ENCODE results near the gene NAGK.
"Not testable (repeated sequence)": the region's sequence is repeated elsewhere in the genome, so short reads cannot be mapped to it uniquely, and the experiment has no call there.

Gene NAGK

DNA sequence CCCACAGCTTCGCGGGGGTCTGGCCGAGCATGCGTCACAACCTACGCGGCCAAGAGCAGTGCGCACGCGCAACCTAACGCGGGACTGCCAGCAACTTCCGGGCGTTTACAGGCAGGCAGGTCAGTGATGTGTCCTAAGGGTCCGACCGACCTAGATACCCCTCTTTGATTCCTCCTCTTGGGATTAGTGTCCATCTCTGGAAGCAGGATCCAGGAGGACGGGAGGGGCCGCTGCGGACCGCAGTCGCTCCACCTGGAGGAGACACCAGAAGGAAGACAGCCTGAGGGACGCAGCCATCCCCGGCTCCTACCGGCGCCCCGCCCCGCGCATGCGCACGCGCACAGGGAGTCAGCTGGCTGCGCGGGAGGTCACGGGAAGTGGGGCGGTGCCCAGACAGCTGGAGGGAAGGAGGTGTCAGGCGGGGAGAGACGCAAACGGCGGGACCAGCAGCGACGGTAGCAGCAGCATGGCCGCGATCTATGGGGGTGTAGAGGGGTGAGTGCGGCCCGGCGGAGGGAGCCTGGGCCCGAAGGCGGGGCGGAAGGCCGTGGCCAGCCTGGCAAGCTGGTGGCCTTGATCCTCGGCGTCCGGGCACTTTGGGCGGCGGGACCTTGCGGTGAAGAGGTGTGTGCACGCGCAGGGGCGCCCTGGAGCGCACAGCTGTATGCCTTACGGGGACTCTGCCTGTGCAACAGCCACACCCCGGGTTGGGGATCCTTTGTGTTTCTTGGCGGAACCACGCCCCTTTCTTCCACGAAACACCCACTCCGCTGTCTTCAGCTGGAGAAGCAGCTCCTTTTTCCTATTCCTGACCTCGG lies at the start of gene NAGK:
Gene NAGK (plus strand): TSS at position 431 of the 818 bp plus-strand sequence. CDS start 36 bp downstream, at position 467.
- peak; percentile 97 for DNase-seq

DNA sequence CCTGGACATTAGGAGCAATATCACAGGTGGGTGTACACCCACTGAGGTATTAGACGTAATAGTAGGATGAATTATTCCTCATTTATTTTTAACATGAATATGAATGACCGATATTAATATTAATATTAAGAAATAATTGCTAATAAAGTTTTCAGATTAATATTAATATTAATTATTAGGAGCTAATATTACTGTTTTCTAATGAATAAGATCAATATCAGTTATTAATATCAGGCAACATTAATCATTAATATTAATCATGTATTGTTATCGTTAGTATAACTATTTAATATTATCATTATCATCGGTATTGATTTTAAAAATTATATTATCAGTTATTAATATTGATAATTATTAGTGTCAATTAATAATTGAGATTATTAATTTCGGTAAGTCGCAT lies 48.5 kb upstream of the NAGK start:
- not testable (repeated sequence) for DNase-seq

- not testable (repeated sequence) for DNase-seq
Observed at GRCh38 chr2:71021394-71021793, 47.1 kb upstream of the NAGK start.

DNA sequence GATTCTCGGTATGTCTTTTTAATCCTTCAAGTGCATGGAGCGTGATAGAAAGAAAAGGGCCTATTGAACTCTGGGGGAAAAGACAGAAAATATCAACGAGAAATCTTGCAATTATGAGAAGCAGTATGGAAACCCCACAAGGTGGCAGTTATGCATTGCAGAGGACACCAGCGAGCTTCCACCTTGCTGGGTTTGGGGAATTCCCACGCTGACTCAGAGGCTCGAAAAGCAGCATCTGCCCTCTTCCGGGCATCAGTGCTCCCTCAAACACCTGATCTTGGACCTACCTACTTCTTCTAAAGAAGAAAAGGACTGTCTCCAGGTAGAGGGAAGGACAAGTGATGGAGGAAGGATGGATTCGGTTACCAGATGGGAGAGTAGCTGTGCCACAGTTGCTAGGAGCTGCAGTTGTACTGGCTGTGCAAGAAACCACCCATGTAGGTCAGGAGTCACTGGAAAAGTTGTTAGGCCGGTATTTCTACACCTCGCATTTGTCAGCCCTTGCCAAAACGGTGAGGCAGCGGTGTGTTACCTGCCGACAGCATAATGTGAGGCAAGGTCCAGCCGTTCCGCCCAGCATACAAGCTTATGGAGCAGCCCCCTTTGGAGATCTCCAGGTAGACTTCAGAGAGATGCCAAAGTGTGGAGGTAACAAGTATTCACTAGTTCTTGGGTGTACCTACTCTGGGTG lies 44.8 kb upstream of the NAGK start:
- DNase-seq = peak; percentile 69

GRCh38 chr2:71036296-71036695 lies 32.2 kb upstream of the NAGK start:
- DNase-seq = not testable (repeated sequence)

GRCh38 chr2:71042287-71042686 lies 26.2 kb upstream of the NAGK start:
- DNase-seq = no peak

DNA sequence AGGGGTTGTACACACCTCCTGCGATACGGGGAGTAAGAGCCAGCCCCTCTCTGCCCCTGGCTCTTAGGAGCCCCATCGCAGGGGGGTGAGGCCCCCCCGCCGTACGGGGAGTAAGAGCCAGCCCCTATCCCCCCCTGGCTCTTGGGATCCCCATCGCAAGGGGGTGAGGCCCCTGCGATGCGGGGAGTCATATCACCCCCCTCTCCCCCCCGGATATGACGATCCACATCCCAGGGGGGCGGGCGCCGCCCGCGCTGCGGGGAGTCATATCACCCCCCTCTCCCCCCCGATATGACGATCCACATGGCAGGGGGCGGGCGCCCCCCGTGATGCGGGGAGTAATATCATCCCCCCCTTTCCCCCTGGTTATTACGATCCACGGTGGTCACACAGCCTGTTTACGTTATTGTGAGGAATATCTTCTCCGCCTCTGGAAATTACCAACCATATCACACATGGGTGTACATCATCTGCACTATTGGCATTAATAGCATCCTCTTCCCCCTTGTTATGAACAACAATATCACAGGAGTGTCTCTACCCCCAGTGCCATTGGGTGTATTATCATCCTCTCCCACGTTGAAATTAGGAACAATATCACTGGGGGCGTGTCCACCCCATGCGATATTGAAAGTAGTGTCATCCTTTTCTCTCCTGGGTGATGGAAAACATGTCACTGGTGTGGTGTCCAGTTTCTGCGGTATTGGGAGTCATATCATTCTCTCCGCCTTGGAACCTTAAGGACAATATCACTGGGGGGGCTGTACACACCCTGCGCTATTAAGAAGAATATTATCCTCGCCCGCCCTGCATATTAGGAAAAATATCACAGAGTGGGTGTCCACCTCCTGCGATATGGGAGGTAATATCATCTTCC lies 24.7 kb upstream of the NAGK start:
- no peak for DNase-seq

DNA sequence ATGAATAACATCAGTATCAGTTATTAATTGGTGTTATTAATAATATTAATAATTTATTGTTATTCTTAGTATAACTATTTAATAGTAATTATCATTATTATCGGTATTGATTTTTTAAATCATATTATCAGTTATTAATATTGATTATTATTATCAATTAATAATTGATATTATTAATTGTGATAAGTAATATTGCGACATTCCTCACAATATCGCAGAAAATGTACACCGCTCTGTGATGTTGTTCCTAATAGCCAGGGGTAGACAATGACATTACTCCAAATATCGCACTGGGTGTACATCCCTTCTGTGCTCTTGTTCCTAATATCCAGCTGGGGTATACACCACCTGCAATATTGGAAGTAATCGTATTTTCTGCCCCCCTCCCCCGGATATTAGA lies 23.3 kb upstream of the NAGK start:
- no peak for DNase-seq

GRCh38 chr2:71045865-71046548 lies 22.4 kb upstream of the NAGK start:
- DNase-seq = no peak

DNA sequence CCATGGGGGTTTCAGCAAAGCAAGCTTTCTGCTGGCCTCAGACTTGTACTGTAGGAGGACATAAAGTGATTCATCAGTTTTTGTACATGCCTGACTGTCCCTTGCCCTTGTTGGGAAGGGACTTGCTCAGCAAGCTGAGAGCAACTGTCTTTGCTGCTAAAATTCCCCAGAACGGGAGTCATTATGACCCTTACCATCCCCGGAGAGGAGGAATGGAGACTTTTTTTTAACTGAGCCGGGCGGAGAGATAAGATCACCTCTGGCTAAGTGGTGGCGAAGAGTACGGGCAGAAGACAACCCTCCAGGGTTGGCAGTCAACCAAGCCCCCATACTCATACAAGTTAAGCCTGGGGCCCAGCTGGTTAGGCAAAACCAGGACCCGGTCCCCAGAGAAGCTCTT lies 20.4 kb upstream of the NAGK start:
- DNase-seq = no peak

- peak; percentile 57 for DNase-seq
Observed at GRCh38 chr2:71049704-71050360, 18.6 kb upstream of the NAGK start.

- DNase-seq = not testable (repeated sequence)
Observed at GRCh38 chr2:71055206-71055740, 13.2 kb upstream of the NAGK start.

DNA sequence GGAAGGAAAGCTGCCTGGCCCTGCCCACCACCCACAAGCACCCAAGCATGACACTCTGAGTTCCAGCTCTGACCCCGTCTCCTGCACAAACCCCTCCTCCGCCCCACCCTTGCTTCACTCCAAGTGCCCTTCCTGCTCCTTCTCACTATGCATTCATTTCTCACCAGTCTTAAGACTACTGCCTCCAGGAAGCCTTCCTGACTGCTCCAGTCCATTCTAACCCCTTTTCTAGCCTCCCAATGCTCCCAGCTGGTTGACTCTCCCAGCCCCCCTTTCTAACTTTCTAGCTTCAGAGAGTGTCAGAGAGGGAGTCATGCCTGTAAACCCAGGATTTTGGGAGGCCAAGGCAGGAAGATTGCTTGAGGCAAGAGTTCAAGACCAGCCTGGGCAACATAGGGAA lies 8.2 kb upstream of the NAGK start:
- DNase-seq = no peak

- DNase-seq = no peak
Observed at GRCh38 chr2:71060871-71061270, 7.6 kb upstream of the NAGK start.

GRCh38 chr2:71063216-71063615 lies 5.2 kb upstream of the NAGK start:
- DNase-seq = no peak

DNA sequence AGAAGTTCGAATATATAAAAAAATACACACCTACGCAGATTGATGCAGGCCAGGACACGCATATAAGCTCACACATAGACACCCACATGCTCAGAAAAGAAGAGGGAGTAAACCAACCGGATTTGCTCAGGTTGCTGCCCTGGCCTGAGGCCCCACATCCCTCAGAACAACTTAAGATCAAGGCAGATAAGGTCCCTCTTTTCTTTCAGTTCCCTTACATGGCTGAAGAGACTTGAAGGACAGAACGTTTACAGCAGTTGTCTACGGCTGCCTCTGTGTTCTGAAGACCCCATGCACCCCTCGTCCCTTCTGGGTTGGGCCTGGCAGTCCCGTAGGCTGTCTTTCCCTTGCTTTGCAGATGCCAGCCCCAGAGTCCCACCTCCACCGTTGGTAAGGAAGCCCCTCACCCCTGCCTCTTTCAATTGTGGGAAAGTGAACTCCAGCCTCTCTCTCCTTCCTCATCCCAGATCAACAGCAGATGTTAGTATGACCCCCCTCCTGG lies 4.3 kb upstream of the NAGK start:
- no peak for DNase-seq

DNA sequence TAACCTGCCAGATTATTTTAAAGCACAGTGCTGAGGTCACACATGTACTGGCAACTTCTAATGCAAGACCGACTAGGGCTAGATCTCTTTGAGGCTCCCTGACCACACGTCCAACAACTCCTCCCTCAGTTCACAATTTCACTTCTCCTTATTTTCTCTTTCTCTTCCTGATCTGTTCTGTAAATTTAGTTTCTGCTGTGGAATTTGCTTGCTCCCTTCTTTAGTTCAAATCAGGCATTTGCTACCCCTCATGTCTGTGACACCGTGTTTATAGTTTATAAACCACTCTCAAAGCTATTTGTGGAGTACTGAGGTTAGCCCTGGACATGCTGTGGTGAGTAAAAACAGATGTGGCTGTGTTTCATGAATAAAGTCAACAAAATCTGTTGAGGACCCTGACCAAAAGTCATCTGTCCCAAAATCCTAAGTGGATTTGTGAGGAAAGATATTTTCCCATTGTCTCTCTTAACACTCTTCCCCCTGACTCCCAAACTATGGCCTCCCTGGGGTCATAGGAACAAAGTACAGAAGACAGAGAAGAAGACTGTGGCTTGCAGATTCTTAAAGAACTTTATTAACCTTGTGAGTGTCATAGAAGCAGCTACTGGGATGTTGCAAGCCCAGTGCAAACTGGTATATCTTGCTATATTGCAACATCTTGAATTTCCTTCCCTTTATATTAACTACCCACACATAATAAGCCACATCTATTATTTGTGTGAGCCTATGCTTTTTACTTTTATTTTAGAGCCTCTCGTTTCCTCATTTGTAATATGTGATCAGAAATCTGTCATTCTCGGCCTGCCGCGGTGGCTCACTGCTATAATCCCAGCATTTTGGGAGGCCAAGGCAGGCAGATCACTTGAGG lies 3.5 kb upstream of the NAGK start:
- no peak for DNase-seq

DNA sequence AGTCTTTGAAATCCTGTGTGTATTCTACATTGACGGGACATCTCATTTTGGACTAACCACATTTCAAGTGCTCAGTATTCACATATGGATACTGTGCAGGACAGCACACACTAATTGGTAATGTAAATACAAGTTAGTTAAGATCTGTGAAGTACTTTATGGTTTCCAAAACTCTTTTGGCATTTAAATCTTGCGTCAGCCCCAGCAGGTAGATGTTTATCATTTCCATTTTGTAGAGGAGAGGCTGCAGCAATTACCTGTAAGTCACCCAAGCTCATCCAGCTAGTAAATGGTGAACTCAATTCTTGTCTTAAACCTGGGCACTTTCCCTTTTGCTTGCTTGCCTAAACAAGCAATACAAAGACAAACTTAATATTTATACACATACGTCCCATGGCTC lies 1.6 kb upstream of the NAGK start:
- no peak for DNase-seq

DNA sequence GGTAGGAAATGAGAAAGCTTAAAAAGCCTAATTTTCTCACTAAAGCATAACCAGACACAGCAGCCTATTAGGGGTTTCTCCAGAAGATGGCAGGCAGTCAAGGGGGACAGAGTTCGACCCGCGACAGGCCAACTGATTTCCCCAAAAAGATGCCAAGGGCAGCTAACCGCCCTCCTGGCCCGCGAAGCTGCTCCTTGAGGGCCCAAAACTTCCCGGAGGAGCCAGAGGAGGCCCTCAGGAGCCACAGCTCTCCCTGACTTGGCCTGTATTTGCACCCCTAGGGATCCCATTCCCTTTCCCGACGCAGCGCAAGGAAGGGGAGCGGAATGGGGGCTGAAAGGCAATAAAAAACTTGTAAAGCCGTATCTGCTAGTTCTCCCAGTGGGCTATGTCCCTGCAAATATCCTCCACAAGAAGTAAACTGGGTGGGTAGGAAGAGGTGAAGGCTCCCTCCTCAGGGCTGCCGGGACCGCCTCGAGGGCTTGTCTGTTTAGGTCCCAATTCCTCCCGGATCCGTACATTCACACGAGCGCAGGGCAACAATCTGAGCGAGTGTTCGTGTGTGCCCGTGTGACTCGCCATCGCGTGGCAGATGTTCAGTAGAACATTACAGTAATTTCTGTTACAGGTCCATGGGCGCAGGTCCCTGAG lies 756 bp upstream of the NAGK start:
- no peak for DNase-seq

DNA sequence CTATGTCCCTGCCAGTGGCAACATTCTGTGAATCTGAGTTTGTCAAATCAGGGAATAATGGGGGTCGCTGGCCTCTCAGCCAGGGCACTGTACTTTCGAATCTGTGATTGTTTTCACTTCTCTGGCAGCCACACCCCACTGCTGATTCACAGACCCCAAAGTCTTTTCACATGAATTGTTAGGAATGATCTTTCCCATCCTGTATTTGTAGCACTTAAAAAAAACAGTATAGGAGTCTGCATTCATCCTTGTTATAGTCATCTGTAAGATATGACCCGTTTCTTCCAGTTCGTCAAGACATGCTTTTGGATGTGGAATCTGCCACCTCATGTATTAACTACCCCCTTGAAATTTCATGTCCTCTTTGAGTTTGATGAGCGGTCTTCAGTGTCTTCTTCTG lies 928 bp downstream of the NAGK start:
- no peak for DNase-seq
